SK-N-MC (cell line): Measurements from ENCODE around the gene DOCK6.

Experiments
- EZH2 ChIP-seq: fragments of 200-600 bp; sonication (generic); IDR thresholded peaks from one replicate; pipeline ENCODE4 v1.6.1; 2017; ENCODE audit warnings: antibody characterized with exemption
- FOXP2 ChIP-seq: optimal IDR thresholded peaks from 2 replicates; pipeline ENCODE3; 2011; ENCODE audit warnings: mild to moderate bottlenecking, moderate library complexity; ENCODE audit not compliant: insufficient read depth; ENCODE audit errors: extremely low read length, control extremely low read depth
- POLR2AphosphoS5 ChIP-seq: IDR thresholded peaks from 2 replicates; pipeline ENCODE4 v1.6.1; 2012; ENCODE audit warnings: mild to moderate bottlenecking, low read depth, low read length, borderline replicate concordance

DNA sequence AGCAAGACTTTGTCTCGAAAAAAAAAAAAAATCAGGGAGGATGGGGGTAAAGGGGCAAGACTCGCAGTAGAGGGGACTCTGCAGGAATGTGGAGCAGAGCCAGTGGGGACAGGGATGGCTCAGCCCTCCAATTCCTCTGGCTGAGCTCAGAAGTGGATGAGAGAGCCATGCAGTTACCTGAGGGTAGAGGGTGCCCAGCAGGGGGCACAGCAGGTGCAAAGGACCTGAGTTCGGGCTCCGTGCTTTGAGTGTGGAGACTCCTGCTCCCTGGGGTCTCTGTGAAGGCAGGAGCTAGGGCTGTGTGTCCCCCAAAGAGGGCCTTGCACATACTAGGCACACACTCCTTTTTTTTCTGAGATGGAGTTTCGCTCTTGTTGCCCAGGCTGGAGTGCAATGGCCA, 7.7 kb downstream of the DOCK6 start:
- TF ChIP-seq EZH2 (no peak), POLR2AphosphoS5 (no peak), FOXP2 (no peak)
